HepG2 (cell line): ENCODE data around the gene EGR4. TPM values are rescaled to one million over a fixed set of nuclear protein-coding genes. Genes with fewer than 3 reads are reported as not detected.

Source experiments
- ARHGAP35 ChIP-seq: sonication (generic); formaldehyde crosslinking; IDR thresholded peaks from 2 replicates; pipeline ENCODE4 v1.9.0; 2022; ENCODE audit warnings: mild to moderate bottlenecking, inconsistent platforms, moderate library complexity, missing genetic modification reagents, borderline replicate concordance
- GABPB1 ChIP-seq: IDR thresholded peaks from 2 replicates; pipeline ENCODE4 v1.6.1; 2016; ENCODE audit warnings: mild to moderate bottlenecking, missing genetic modification reagents, moderate library complexity, missing compliant biosample characterization
- HDAC2 ChIP-seq: sonication (generic); formaldehyde crosslinking; IDR thresholded peaks from 2 replicates; pipeline ENCODE4 v1.4.0; 2020; ENCODE audit warnings: missing genetic modification reagents
- HNRNPUL1 ChIP-seq: fragments of 200-400 bp; formaldehyde crosslinking; IDR thresholded peaks from 2 replicates; pipeline ENCODE4 v1.6.1; 2017; ENCODE audit warnings: low read depth, mild to moderate bottlenecking, low read length, moderate library complexity
- KLF11 ChIP-seq: IDR thresholded peaks from 2 replicates; pipeline ENCODE4 v1.6.1; 2016; ENCODE audit warnings: missing compliant biosample characterization
- MAF1 ChIP-seq: sonication (generic); formaldehyde crosslinking; IDR thresholded peaks from 2 replicates; pipeline ENCODE4 v1.5.0; 2020; ENCODE audit warnings: missing genetic modification reagents, borderline replicate concordance
- PCBP1 ChIP-seq: fragments of 200-400 bp; formaldehyde crosslinking; IDR thresholded peaks from 2 replicates; pipeline ENCODE4 v1.6.1; 2017; ENCODE audit warnings: mild to moderate bottlenecking, low read depth, low read length, borderline replicate concordance
- SNAPC2 ChIP-seq: sonication (generic); formaldehyde crosslinking; IDR thresholded peaks from 2 replicates; pipeline ENCODE4 v1.8.1; 2022; ENCODE audit warnings: mild to moderate bottlenecking, missing genetic modification reagents
- TOPORS ChIP-seq: sonication (generic); formaldehyde crosslinking; IDR thresholded peaks from 2 replicates; pipeline ENCODE4 v1.8.0; 2023; ENCODE audit warnings: mild to moderate bottlenecking, missing genetic modification reagents
- ZKSCAN1 ChIP-seq: fragments of 150-350 bp; IDR thresholded peaks from 2 replicates; pipeline ENCODE4 v1.6.1; 2014; ENCODE audit warnings: low read length
- polyA plus RNA-seq, 8 experiments: library from polyadenylated mRNA; depleted of rRNA in 3 of 8; stranded (reverse) in 7 of 8; unstranded in 1 of 8; fragments of >200 nt; fragmentation: Illumina TruSeq in 4 of 8; extraction: Trizol in 4 of 8; gene quantifications; 2 replicates each; pipeline versions ENCODE4 v1.2.1 to v1.2.3, GENCODE V29; 2011 to 2016; ENCODE audit warnings: low read depth in 4 of 8, missing spikeins in 1 of 8, mixed read lengths in 1 of 8; ENCODE audit not compliant: insufficient read depth in 1 of 8
- total RNA-seq, 5 experiments: library from RNA; depleted of rRNA; stranded (reverse); fragments of >200 nt; fragmentation: Illumina TruSeq; extraction: Trizol; gene quantifications; 2 replicates each; pipeline ENCODE4 v1.2.3, GENCODE V29; 2016; ENCODE audit warnings: low read depth in 1 of 5
- TF ChIP-seq, protein P1 (sequence below): sonication (generic); formaldehyde crosslinking; IDR thresholded peaks from 2 replicates; pipeline ENCODE4 v1.5.0; 2020; ENCODE audit warnings: mild to moderate bottlenecking, missing genetic modification reagents, borderline replicate concordance
- TF ChIP-seq, protein P2 (sequence below), 2 experiments: IDR thresholded peaks; 2 replicates each; pipeline ENCODE4 v1.6.1; 2011 to 2012; ENCODE audit warnings: low read length in 2 of 2, borderline replicate concordance in 1 of 2, low read depth in 1 of 2, mild to moderate bottlenecking in 1 of 2, moderate library complexity in 1 of 2
- TF ChIP-seq, protein P3 (sequence below): sonication (generic); formaldehyde crosslinking; IDR thresholded peaks from 2 replicates; pipeline ENCODE4 v1.4.0; 2020; ENCODE audit warnings: missing genetic modification reagents, borderline replicate concordance
- TF ChIP-seq, protein P4 (sequence below): sonication (generic); formaldehyde crosslinking; IDR thresholded peaks from 2 replicates; pipeline ENCODE4 v1.4.0; 2020; ENCODE audit warnings: mild to moderate bottlenecking, low read depth, missing genetic modification reagents
- TF ChIP-seq, protein P5 (sequence below): sonication (generic); formaldehyde crosslinking; IDR thresholded peaks from 2 replicates; pipeline ENCODE4; 2020; ENCODE audit warnings: missing genetic modification reagents, mild to moderate bottlenecking, borderline replicate concordance

Gene EGR4
- total and polyA plus RNA-seq, 2 of the 13 experiments (the other 11 are each of a cell fraction or from before 2014, with no cell fraction given) = not detected

DNA sequence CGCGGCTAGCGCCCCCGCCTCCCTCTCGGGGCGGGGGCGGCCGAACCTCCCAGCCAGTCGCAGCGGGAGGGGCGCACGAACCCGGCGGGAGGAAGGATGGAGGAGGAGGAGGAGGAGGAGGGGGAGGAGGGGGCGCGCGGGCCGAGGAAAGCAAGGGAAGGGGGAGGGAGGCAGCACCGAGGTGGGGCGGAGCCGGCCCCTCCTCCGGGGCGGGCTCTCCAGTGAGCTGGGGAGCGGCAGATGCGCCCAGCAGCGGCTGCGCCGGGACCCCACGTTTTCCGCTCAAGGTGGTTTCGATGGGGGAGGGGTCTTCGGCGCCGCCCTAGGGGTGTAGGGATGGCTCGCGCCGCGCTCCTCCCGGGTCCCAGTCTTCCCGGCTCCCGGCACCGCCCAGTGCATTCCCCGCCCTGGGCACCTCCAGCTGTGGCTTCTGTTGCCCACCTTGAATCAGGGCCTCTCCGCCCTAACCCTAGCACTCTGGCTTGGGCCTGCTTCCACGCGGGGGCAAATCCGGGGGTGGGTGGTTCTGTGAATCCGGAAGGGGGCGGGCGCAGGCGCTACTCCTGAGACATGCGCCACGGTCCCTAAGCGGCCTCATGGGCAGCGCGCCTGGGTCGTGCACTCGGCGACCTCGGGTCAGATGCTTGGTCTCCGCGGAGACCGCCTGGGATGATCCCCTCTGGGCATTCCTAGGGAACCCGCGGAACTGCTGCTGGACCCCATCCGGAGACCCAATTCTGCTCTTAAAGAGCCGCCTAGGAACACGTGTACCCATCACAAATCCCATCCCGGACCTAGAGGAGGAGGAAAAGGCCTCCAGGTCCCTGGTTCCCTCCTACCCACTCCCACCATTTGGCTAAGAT, 8.8 kb downstream of the EGR4 start, which contains the start of gene FBXO41 (continued):
- TF ChIP-seq, protein P1, sequence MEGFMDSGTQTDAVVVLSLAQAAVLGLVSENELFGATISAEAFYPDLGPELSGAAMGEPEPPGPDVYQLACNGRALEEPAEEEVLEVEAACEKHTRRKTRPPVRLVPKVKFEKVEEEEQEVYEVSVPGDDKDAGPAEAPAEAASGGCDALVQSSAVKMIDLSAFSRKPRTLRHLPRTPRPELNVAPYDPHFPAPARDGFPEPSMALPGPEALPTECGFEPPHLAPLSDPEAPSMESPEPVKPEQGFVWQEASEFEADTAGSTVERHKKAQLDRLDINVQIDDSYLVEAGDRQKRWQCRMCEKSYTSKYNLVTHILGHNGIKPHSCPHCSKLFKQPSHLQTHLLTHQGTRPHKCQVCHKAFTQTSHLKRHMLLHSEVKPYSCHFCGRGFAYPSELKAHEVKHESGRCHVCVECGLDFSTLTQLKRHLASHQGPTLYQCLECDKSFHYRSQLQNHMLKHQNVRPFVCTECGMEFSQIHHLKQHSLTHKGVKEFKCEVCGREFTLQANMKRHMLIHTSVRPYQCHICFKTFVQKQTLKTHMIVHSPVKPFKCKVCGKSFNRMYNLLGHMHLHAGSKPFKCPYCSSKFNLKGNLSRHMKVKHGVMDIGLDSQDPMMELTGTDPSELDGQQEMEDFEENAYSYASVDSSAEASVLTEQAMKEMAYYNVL (CRISPR knock-in tag) = peak; percentile 50; the same call in 1 of the 2 replicates
- TF ChIP-seq, protein P2, sequence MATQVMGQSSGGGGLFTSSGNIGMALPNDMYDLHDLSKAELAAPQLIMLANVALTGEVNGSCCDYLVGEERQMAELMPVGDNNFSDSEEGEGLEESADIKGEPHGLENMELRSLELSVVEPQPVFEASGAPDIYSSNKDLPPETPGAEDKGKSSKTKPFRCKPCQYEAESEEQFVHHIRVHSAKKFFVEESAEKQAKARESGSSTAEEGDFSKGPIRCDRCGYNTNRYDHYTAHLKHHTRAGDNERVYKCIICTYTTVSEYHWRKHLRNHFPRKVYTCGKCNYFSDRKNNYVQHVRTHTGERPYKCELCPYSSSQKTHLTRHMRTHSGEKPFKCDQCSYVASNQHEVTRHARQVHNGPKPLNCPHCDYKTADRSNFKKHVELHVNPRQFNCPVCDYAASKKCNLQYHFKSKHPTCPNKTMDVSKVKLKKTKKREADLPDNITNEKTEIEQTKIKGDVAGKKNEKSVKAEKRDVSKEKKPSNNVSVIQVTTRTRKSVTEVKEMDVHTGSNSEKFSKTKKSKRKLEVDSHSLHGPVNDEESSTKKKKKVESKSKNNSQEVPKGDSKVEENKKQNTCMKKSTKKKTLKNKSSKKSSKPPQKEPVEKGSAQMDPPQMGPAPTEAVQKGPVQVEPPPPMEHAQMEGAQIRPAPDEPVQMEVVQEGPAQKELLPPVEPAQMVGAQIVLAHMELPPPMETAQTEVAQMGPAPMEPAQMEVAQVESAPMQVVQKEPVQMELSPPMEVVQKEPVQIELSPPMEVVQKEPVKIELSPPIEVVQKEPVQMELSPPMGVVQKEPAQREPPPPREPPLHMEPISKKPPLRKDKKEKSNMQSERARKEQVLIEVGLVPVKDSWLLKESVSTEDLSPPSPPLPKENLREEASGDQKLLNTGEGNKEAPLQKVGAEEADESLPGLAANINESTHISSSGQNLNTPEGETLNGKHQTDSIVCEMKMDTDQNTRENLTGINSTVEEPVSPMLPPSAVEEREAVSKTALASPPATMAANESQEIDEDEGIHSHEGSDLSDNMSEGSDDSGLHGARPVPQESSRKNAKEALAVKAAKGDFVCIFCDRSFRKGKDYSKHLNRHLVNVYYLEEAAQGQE (IDR thresholded peaks at IDR 0.05; ENCODE audit: borderline replicate concordance in 1 of 2, low read depth in 1 of 2, low read length in 2 of 2) = peak in 1 of 2 experiments; percentile 7; a peak in 1 of 4 replicates
- TF ChIP-seq HNRNPUL1 = no peak
- TF ChIP-seq MAF1 = no peak
- no peak for TF ChIP-seq KLF11 (CRISPR knock-in tag)
- TF ChIP-seq HDAC2 (CRISPR knock-in tag) = no peak; the same call in 1 of the 2 replicates
- TF ChIP-seq TOPORS (CRISPR knock-in tag) = 0 out of 2 replicates have a peak, but pooled peaks have one; percentile 48
- TF ChIP-seq SNAPC2 (CRISPR knock-in tag) = no peak
- TF ChIP-seq, protein P3, sequence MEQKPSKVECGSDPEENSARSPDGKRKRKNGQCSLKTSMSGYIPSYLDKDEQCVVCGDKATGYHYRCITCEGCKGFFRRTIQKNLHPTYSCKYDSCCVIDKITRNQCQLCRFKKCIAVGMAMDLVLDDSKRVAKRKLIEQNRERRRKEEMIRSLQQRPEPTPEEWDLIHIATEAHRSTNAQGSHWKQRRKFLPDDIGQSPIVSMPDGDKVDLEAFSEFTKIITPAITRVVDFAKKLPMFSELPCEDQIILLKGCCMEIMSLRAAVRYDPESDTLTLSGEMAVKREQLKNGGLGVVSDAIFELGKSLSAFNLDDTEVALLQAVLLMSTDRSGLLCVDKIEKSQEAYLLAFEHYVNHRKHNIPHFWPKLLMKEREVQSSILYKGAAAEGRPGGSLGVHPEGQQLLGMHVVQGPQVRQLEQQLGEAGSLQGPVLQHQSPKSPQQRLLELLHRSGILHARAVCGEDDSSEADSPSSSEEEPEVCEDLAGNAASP (CRISPR knock-in tag) = no peak; the same call in 1 of the 2 replicates
- TF ChIP-seq, protein P4, sequence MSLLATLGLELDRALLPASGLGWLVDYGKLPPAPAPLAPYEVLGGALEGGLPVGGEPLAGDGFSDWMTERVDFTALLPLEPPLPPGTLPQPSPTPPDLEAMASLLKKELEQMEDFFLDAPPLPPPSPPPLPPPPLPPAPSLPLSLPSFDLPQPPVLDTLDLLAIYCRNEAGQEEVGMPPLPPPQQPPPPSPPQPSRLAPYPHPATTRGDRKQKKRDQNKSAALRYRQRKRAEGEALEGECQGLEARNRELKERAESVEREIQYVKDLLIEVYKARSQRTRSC = no peak
- TF ChIP-seq ZKSCAN1 = no peak
- peak; percentile 75 for TF ChIP-seq GABPB1 (CRISPR knock-in tag)
- TF ChIP-seq PCBP1 = no peak
- no peak; the same call in 1 of the 2 replicates for TF ChIP-seq ARHGAP35
- TF ChIP-seq, protein P5, sequence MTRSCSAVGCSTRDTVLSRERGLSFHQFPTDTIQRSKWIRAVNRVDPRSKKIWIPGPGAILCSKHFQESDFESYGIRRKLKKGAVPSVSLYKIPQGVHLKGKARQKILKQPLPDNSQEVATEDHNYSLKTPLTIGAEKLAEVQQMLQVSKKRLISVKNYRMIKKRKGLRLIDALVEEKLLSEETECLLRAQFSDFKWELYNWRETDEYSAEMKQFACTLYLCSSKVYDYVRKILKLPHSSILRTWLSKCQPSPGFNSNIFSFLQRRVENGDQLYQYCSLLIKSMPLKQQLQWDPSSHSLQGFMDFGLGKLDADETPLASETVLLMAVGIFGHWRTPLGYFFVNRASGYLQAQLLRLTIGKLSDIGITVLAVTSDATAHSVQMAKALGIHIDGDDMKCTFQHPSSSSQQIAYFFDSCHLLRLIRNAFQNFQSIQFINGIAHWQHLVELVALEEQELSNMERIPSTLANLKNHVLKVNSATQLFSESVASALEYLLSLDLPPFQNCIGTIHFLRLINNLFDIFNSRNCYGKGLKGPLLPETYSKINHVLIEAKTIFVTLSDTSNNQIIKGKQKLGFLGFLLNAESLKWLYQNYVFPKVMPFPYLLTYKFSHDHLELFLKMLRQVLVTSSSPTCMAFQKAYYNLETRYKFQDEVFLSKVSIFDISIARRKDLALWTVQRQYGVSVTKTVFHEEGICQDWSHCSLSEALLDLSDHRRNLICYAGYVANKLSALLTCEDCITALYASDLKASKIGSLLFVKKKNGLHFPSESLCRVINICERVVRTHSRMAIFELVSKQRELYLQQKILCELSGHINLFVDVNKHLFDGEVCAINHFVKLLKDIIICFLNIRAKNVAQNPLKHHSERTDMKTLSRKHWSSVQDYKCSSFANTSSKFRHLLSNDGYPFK (CRISPR knock-in tag) = no peak
